Effector memory CD4-positive, alpha-beta T cell (primary cell): ENCODE measurements around the gene TMEM205.
"Not testable (repeated sequence)": the region's sequence is repeated elsewhere in the genome, so short reads cannot be mapped to it uniquely, and the experiment has no call there.

Experiments
- DNase-seq, 3 donors: peaks; one replicate each; pipeline ENCODE4 v3.0.0-alpha.2; 2020
- H3K27ac ChIP-seq: 2 replicates; pipeline ENCODE4 v1.7.0; 2013; ENCODE audit warnings: mild to moderate bottlenecking, low read length, moderate library complexity; ENCODE audit not compliant: insufficient read depth, poor library complexity, severe bottlenecking
- H3K27me3 ChIP-seq: replicated peaks from 2 replicates; pipeline ENCODE4 v1.7.0; 2013; ENCODE audit warnings: mild to moderate bottlenecking, low read length; ENCODE audit not compliant: insufficient read depth, control insufficient read depth, poor library complexity, severe bottlenecking
- H3K36me3 ChIP-seq: 2 replicates; pipeline ENCODE4 v1.7.0; 2013; ENCODE audit warnings: mild to moderate bottlenecking, low read length, moderate library complexity; ENCODE audit not compliant: control insufficient read depth, insufficient read depth
- H3K4me1 ChIP-seq: 2 replicates; pipeline ENCODE4 v1.7.0; 2013; ENCODE audit warnings: low read length, mild to moderate bottlenecking; ENCODE audit not compliant: control insufficient read depth, insufficient read depth, poor library complexity, severe bottlenecking
- H3K4me3 ChIP-seq: 2 replicates; pipeline ENCODE4 v1.7.0; 2013; ENCODE audit warnings: low read length, low read depth, mild to moderate bottlenecking; ENCODE audit not compliant: insufficient read depth, poor library complexity, severe bottlenecking
- H3K9me3 ChIP-seq: 2 replicates; pipeline ENCODE4 v1.7.0; 2013; ENCODE audit warnings: mild to moderate bottlenecking, low read length, moderate library complexity; ENCODE audit not compliant: control insufficient read depth

TMEM205 gene

DNA sequence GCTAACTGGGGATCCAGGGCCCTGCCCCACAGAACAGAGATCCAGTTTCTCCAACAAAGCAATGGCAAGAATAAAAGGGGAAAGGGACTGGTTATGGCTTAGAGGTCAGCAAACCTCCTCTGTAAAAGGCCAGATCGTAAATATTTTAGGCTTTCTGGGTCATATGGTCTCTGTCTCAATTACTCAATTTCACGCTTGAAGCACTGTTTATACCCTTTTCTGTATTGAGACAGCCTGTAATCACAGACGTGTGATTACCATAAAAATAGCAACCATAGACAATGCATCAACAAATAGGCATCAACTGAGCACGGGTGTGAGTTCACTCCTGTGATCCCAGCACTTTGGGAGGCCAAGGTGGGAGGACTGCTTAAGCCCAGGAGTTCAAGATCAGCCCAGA is 15.9 kb downstream of the TMEM205 start:
- Histone ChIP-seq H3K4me3 (no peak overlapping the region), H3K27ac (no peak overlapping the region), H3K27me3 (no peaks in the 10 kb centered on the region), H3K9me3 (no peaks in the 10 kb centered on the region), H3K36me3 (peaks cover 2% of the 10 kb centered on the region), H3K4me1 (no peaks in the 10 kb centered on the region)
- DNase-seq, result no peak

GRCh38 chr19:11325544-11325943 is 20.5 kb downstream of the TMEM205 start:
- Histone ChIP-seq H3K27me3 (no peaks in the 10 kb centered on the region), H3K9me3 (no peaks in the 10 kb centered on the region), H3K4me3 (no peak overlapping the region), H3K27ac (no peak overlapping the region), H3K4me1 (peaks cover 6% of the 10 kb centered on the region), H3K36me3 (no peaks in the 10 kb centered on the region)
- DNase-seq, result no peak

GRCh38 chr19:11324748-11325389 is 21.2 kb downstream of the TMEM205 start:
- no peaks in the 10 kb centered on the region for H3K9me3 ChIP-seq
- H3K4me3 ChIP-seq, result no peak overlapping the region
- no peaks in the 10 kb centered on the region for H3K36me3 ChIP-seq
- H3K4me1 ChIP-seq, result peaks cover 6% of the 10 kb centered on the region
- no peak for DNase-seq
- H3K27ac ChIP-seq, result no peak overlapping the region
- H3K27me3 ChIP-seq, result no peaks in the 10 kb centered on the region

DNA sequence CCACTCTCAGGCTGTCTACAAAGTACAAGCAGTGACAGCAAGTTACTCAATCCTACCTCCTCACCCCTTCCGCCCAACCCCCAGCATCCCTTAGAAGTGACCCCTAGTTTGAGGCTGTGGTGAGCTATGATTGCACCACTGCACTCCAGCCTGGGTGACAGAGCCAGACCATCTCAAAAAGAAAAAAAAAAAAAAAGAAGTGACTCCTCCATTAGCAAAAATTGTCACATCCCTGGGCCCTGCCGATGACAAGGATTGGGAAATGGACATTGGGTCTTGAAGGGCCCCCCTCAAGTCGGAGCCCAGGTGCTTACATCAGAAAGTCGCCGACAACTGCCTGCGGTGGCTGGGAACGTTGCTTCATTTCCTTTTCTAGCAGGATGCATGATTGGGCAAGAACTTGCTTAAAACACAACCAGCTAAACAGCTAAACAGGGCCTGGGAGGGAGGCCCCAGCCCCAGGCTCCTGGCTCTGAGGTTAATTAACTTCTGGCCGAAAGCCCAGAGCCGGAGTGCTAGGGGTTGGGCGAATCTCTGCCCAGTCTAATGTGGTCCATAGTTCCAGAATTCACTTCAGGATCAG is 21.9 kb downstream of the TMEM205 start:
- Histone ChIP-seq H3K27ac (no peak overlapping the region), H3K4me3 (no peak overlapping the region), H3K9me3 (no peaks in the 10 kb centered on the region), H3K27me3 (no peaks in the 10 kb centered on the region), H3K4me1 (peaks cover 6% of the 10 kb centered on the region), H3K36me3 (no peaks in the 10 kb centered on the region)
- DNase-seq, result no peak

DNA sequence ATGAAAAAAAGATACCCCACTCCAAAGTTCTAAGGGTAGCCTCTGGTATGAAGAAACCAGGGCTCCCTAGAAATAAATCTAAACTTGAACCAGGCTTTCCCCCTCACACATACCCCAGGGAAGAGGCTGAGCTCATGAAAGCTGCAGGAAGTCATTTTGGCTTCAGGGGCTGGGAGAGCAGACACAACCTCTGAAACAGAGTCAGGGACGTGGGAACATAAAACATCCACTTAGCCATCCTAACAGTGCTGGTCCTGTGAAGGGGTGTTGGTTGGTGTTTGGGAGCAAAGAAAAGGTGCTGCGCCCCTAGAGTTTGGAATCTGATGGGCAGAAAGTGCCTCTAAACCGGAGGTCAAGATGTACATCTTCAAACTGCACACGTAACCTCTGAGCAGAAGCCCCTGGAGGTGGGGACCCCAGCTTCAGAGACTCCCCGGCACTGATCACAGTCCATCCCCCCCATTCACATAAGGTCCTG is 22.4 kb downstream of the TMEM205 start:
- H3K27me3 ChIP-seq, result no peaks in the 10 kb centered on the region
- no peak overlapping the region for H3K4me3 ChIP-seq
- no peaks in the 10 kb centered on the region for H3K36me3 ChIP-seq
- H3K9me3 ChIP-seq, result no peaks in the 10 kb centered on the region
- peaks cover 6% of the 10 kb centered on the region for H3K4me1 ChIP-seq
- no peak for DNase-seq
- H3K27ac ChIP-seq, result no peak overlapping the region

DNA sequence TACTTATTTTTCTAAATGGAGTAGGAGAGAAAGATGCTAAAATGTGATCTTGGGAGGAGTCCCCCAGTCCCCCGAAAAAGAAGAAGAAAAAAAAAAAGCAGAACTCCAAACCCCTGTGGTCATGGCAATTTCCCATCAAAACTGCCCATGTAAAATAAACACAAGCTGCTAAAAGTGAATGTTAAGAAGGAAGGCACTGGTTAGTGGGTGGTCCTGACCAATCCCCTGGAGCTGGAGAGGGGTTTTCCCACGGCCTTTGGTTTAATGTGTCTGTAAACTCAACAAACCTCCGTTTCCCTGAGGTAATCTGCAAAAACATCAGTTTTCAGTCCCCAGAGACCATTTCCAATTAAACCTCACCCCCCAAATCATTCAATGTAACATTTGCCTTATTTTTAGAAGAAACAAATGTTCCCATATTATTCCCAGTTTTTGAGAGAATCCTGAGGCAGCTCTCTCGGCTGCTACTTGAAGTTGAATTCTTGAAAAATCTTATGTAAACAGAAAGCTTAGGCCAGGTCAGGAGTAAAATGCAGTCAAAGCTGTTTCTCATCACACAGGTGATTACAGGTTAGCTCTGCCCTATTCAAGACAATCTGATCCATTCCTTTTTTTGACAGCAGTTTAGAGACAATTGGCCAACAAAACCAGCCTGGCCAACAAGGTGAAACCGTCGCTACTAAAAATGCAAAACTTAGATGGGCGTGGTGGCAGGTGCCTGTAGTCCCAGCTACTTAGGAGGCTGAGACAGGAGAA is 23.6 kb downstream of the TMEM205 start:
- Histone ChIP-seq H3K4me1 (peaks cover 6% of the 10 kb centered on the region), H3K27ac (no peak overlapping the region), H3K9me3 (no peaks in the 10 kb centered on the region), H3K4me3 (no peak overlapping the region), H3K36me3 (no peaks in the 10 kb centered on the region), H3K27me3 (no peaks in the 10 kb centered on the region)
- DNase-seq, result no peak

DNA sequence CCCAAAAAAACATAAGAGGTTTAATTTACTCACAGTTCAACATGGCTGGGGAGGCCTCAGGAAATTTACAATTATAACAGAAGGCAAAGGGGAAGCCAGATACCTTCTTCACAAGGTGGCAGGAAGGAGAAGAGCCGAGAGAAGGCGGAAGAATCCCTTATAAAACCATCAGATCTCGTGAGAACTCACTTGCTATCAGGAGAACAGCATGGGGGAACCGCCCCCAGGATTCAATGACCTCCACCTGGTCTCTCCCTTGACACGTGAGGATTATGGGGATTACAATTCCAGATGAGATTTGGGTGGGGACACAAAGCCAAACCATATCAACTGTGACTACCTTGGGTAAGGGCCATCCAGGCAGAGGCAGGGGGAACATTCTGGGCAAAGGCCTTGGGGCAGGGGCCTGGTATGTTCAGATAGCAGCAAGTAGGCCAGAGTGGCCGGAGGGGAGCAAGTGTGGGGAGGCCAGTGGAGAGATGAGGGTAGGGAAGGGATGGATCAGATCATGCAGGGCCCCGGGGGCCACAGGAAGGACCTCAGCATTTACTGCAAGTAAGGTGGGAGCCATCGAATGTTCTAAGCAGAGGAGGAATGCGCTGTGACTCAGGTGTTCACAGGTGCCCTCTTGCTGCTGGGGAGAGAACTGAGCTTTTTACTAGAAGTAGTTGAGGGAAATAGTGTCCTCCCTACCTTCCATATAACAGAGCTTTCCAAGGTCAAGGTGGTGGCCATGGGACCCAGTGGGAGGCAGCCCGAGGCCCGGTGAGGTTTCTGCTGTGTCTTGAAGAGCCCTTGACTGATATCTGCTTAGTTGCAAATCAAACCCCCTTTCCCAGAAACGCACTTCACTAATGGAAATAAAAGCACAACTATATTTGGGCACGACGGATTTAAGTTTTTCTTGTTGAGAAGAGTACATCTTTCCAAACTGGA is 24.6 kb downstream of the TMEM205 start:
- no peaks in the 10 kb centered on the region for H3K9me3 ChIP-seq
- no peak overlapping the region for H3K4me3 ChIP-seq
- no peak overlapping the region for H3K27ac ChIP-seq
- H3K4me1 ChIP-seq, result peaks cover 6% of the 10 kb centered on the region
- no peaks in the 10 kb centered on the region for H3K27me3 ChIP-seq
- DNase-seq, result no peak
- H3K36me3 ChIP-seq, result no peaks in the 10 kb centered on the region

GRCh38 chr19:11320278-11320995 is 25.6 kb downstream of the TMEM205 start:
- not testable (repeated sequence) for H3K9me3 ChIP-seq, H3K27me3 ChIP-seq, H3K4me3 ChIP-seq, H3K27ac ChIP-seq, H3K4me1 ChIP-seq, DNase-seq, H3K36me3 ChIP-seq

DNA sequence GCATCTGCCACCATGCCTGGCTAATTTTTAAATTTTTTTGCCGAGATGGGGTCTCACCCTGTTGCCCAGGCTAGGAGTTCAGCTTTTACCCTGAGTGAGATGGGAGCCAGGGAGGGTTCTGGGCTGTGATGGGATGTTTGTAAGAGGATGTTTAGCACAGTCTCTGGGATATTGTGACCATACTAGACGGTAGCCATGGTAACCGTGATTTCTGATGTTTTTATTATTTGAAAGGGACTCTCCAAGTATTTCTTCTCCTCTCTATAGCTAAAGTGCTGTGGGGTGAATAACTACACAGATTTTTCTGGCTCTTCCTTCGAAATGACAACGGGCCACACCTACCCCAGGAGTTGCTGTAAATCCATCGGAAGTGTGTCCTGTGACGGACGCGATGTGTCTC is 39.7 kb downstream of the TMEM205 start:
- Histone ChIP-seq H3K27ac (no peak overlapping the region), H3K27me3 (no peaks in the 10 kb centered on the region), H3K9me3 (no peaks in the 10 kb centered on the region), H3K36me3 (no peaks in the 10 kb centered on the region), H3K4me3 (no peak overlapping the region), H3K4me1 (no peaks in the 10 kb centered on the region)
- DNase-seq, result no peak
